ENCODE results near the gene GALNT9. TPM values are rescaled to one million over a fixed set of nuclear protein-coding genes. Genes with fewer than 3 reads are reported as not detected.

GALNT9 gene
- polyA plus RNA-seq, 1 experiment = not detected

DNA sequence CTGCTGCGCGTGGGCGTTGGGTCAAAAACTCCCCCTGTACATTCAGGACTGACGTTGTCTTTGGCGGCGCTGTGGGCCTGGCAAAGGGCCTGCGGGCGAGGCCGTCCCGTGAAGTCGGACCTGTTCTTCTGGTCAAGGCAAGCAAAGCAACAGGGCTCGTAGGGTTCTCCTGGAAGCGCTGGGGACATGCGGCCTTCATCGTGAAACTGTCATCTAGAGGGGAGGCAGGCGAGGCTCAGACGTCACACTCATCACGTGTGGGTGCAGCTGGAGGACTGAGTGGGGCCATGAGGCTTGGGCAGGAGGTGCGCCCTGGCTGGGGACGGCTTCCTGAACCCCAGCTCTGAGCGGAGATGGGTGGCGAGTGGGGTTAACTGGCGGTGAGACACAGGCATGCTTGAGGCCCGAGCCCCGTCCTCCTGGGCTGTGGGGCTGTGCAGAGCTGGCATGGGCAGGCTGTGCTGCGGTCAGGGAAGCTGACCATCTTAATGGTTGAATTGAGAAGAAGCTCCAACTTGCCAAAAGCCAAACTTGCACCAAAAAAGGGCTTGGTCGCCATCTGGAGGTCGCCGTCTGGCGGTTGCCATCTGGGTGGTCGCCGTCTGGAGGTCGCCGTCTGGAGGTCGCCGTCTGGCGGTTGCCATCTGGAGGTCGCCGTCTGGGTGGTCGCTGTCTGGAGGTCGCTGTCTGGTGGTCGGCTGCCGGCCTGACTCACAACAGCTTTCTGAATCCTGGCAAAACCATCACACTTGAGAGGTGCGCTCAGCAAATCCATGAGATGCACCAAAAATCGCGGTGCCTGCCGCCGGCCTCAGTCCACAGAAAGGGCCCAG lies 119.0 kb downstream of the GALNT9 start:
- CTCF ChIA-PET = no interaction called here

GRCh38 chr12:132209619-132210222 lies 119.7 kb downstream of the GALNT9 start:
- Histone ChIP-seq H3K4me3 (ENCODE audit: low read depth, low read length) (no peak overlapping the region), H3K27me3 (ENCODE audit: control insufficient read depth, insufficient read depth, low read length) (peaks cover 18% of the 10 kb centered on the region), H3K36me3 (ENCODE audit: control insufficient read depth, insufficient read depth, low read length) (no peaks in the 10 kb centered on the region)
- ChIA-PET POLR2A (no interaction called here), CTCF (no interaction called here)
- no peak for DNase-seq (ENCODE audit: low read depth)
- no peak for TF ChIP-seq CTCF (IDR thresholded peaks at IDR 0.05; ENCODE audit: insufficient read depth, low read depth, low read length)

More for the DNA sequence above, 119.0 kb downstream of the GALNT9 start:
- TF ChIP-seq CTCF (IDR thresholded peaks at IDR 0.05; ENCODE audit: insufficient read depth, low read depth, low read length) = no peak
- Histone ChIP-seq H3K4me3 (ENCODE audit: low read depth, low read length) (no peak overlapping the region), H3K36me3 (ENCODE audit: control insufficient read depth, insufficient read depth, low read length) (no peaks in the 10 kb centered on the region), H3K27me3 (ENCODE audit: control insufficient read depth, insufficient read depth, low read length) (peaks cover 12% of the 10 kb centered on the region)
- DNase-seq (ENCODE audit: low read depth) = no peak
- POLR2A ChIA-PET = no interaction called here

DNA sequence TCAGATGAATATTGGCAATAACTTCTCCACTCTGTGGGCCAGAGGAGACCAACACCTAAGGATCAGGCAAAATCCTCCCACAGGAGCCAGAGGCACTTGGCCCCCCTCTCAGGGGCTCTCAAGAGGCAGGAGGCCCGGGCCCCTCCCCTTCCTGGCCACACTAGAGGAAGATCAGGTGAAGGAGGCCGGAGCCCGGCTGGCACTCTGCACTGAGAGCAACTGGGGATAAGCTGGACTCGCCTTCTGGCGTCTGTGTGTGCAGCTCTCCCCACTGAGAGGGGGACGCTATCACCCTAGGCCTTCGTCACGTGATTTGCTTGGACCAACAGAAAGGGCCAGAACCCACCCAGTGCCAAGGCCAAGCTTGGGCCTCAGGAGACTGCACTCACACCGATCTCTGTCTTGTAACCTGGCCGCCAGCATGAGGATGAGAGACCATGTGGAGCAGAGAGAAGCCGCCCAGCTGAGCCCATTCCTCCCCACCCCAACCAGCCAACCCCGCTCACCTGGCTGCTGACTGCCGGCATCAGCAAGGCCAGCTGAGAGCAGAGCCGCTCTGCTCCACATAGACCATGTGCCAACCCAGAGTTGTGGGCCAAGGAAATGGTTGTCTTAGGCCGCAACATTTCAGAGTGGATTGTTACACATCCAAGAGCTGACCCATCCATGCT lies 121.1 kb downstream of the GALNT9 start:
- Histone ChIP-seq H3K4me3 (ENCODE audit: low read depth, low read length) (no peak overlapping the region), H3K36me3 (ENCODE audit: control insufficient read depth, insufficient read depth, low read length) (no peaks in the 10 kb centered on the region), H3K27me3 (ENCODE audit: control insufficient read depth, insufficient read depth, low read length) (peaks cover 28% of the 10 kb centered on the region)
- no peak for TF ChIP-seq CTCF (IDR thresholded peaks at IDR 0.05; ENCODE audit: insufficient read depth, low read depth, low read length)
- ChIA-PET POLR2A (no interaction called here), CTCF (no interaction called here)
- DNase-seq (ENCODE audit: low read depth) = no peak

- DNase-seq (ENCODE audit: low read depth) = no peak
- TF ChIP-seq CTCF (IDR thresholded peaks at IDR 0.05; ENCODE audit: insufficient read depth, low read depth, low read length) = no peak
- ChIA-PET CTCF (no interaction called here), POLR2A (no interaction called here)
- H3K36me3 ChIP-seq (ENCODE audit: control insufficient read depth, insufficient read depth, low read length) = no peaks in the 10 kb centered on the region
- H3K4me3 ChIP-seq (ENCODE audit: low read depth, low read length) = no peak overlapping the region
- peaks cover 31% of the 10 kb centered on the region for H3K27me3 ChIP-seq (ENCODE audit: control insufficient read depth, insufficient read depth, low read length)
Measured at GRCh38 chr12:132207083-132207775, 122.2 kb downstream of the GALNT9 start.

GRCh38 chr12:132206046-132206434 lies 123.3 kb downstream of the GALNT9 start:
- ChIA-PET POLR2A (no interaction called here), CTCF (no interaction called here)

More at GRCh38 chr12:132206046-132206434, 123.3 kb downstream of the GALNT9 start:
- Histone ChIP-seq H3K27me3 (ENCODE audit: control insufficient read depth, insufficient read depth, low read length) (peaks cover 31% of the 10 kb centered on the region), H3K4me3 (ENCODE audit: low read depth, low read length) (no peak overlapping the region), H3K36me3 (ENCODE audit: control insufficient read depth, insufficient read depth, low read length) (no peaks in the 10 kb centered on the region)
- TF ChIP-seq CTCF (IDR thresholded peaks at IDR 0.05; ENCODE audit: insufficient read depth, low read depth, low read length) = no peak
- DNase-seq (ENCODE audit: low read depth) = no peak

Data from BJ (cell line).